ENCODE data around the gene ADM5.
"Not testable (repeated sequence)": the region's sequence is repeated elsewhere in the genome, so short reads cannot be mapped to it uniquely, and the experiment has no call there.

The ADM5 gene

DNA sequence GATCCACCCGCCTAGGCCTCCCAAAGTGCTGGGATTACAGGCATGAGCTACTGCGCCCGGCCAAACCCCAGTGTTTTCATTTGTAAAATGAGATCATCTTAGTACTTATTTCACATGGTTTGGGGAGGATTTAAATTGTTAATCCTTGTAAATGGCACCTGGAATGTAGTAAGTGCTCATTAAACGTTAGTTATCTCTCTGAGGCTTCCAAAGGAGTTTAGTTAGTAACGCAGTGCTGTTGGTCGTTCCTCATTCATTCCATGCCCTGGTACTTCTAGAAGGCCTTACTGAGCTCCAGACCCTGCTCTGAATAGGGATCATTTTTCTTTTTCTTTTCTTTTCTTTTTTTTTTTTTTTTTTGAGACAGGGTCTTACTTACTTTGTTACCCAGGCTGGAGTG, 6.7 kb downstream of the ADM5 start:
- H3K27ac Mint-ChIP-seq: no peak overlapping the region
- no peaks in the 10 kb centered on the region for H3K9me3 Mint-ChIP-seq
- H3K4me3 Mint-ChIP-seq: no peak overlapping the region
- H3K4me1 Mint-ChIP-seq (ENCODE audit: low read depth): peaks cover 3% of the 10 kb centered on the region
- peaks cover 4% of the 10 kb centered on the region for H3K27me3 Mint-ChIP-seq (ENCODE audit: low read depth)
- H3K36me3 Mint-ChIP-seq (ENCODE audit: low read depth): no peaks in the 10 kb centered on the region

DNA sequence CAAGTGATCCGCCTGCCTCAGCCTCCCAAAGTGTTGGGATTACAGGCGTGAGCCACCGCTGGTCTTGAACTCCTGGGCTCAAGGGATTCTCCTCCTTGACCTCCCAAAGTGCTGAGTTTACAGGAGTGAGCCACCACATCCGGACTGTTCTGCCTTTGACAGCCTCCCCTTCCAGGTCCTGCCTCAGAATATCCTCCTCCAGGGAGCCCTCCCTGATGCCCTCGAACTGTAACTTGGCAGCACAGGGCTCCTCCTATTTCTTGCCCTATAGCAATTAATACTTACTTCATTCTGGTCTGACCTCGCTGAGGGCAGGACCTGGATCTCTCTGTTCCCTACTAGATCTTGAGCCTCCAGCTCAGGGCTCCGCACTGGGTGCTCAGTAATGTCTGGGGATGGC, 7.5 kb downstream of the ADM5 start:
- Mint-ChIP-seq H3K4me1 (ENCODE audit: low read depth) (no peaks in the 10 kb centered on the region), H3K27ac (no peak overlapping the region), H3K4me3 (no peak overlapping the region), H3K36me3 (ENCODE audit: low read depth) (no peaks in the 10 kb centered on the region), H3K27me3 (ENCODE audit: low read depth) (peaks cover 4% of the 10 kb centered on the region), H3K9me3 (no peaks in the 10 kb centered on the region)

GRCh38 chr19:49699364-49699763, 10.0 kb downstream of the ADM5 start:
- no peaks in the 10 kb centered on the region for H3K27me3 Mint-ChIP-seq (ENCODE audit: low read depth)
- no peaks in the 10 kb centered on the region for H3K36me3 Mint-ChIP-seq (ENCODE audit: low read depth)
- no peak overlapping the region for H3K4me3 Mint-ChIP-seq
- no peak overlapping the region for H3K27ac Mint-ChIP-seq
- no peaks in the 10 kb centered on the region for H3K4me1 Mint-ChIP-seq (ENCODE audit: low read depth)
- H3K9me3 Mint-ChIP-seq: no peaks in the 10 kb centered on the region

GRCh38 chr19:49700563-49700962, 11.2 kb downstream of the ADM5 start:
- H3K9me3 Mint-ChIP-seq: no peaks in the 10 kb centered on the region
- no peak overlapping the region for H3K27ac Mint-ChIP-seq
- H3K4me3 Mint-ChIP-seq: no peak overlapping the region
- H3K36me3 Mint-ChIP-seq (ENCODE audit: low read depth): no peaks in the 10 kb centered on the region
- no peaks in the 10 kb centered on the region for H3K4me1 Mint-ChIP-seq (ENCODE audit: low read depth)
- no peaks in the 10 kb centered on the region for H3K27me3 Mint-ChIP-seq (ENCODE audit: low read depth)

GRCh38 chr19:49701271-49701786, 11.9 kb downstream of the ADM5 start:
- Mint-ChIP-seq H3K27ac (no peak overlapping the region), H3K4me3 (no peak overlapping the region), H3K9me3 (no peaks in the 10 kb centered on the region), H3K4me1 (ENCODE audit: low read depth) (no peaks in the 10 kb centered on the region), H3K27me3 (ENCODE audit: low read depth) (no peaks in the 10 kb centered on the region), H3K36me3 (ENCODE audit: low read depth) (no peaks in the 10 kb centered on the region)

GRCh38 chr19:49704888-49705642, 15.7 kb downstream of the ADM5 start:
- Mint-ChIP-seq H3K27ac (no peak overlapping the region), H3K36me3 (ENCODE audit: low read depth) (no peaks in the 10 kb centered on the region), H3K4me3 (no peak overlapping the region), H3K4me1 (ENCODE audit: low read depth) (no peaks in the 10 kb centered on the region), H3K9me3 (no peaks in the 10 kb centered on the region), H3K27me3 (ENCODE audit: low read depth) (no peaks in the 10 kb centered on the region)

GRCh38 chr19:49705919-49706318, 16.5 kb downstream of the ADM5 start:
- H3K4me3 Mint-ChIP-seq: no peak overlapping the region
- no peaks in the 10 kb centered on the region for H3K27me3 Mint-ChIP-seq (ENCODE audit: low read depth)
- H3K27ac Mint-ChIP-seq: no peak overlapping the region
- H3K4me1 Mint-ChIP-seq (ENCODE audit: low read depth): no peaks in the 10 kb centered on the region
- no peaks in the 10 kb centered on the region for H3K9me3 Mint-ChIP-seq
- no peaks in the 10 kb centered on the region for H3K36me3 Mint-ChIP-seq (ENCODE audit: low read depth)

- Mint-ChIP-seq H3K9me3 (no peaks in the 10 kb centered on the region), H3K4me3 (no peak overlapping the region), H3K4me1 (ENCODE audit: low read depth) (no peaks in the 10 kb centered on the region), H3K27me3 (ENCODE audit: low read depth) (no peaks in the 10 kb centered on the region), H3K27ac (no peak overlapping the region), H3K36me3 (ENCODE audit: low read depth) (no peaks in the 10 kb centered on the region)
Measured at GRCh38 chr19:49710372-49710951, 21.1 kb downstream of the ADM5 start.

- no peak overlapping the region for H3K4me3 Mint-ChIP-seq
- H3K4me1 Mint-ChIP-seq (ENCODE audit: low read depth): peaks cover 7% of the 10 kb centered on the region
- no peaks in the 10 kb centered on the region for H3K9me3 Mint-ChIP-seq
- H3K27ac Mint-ChIP-seq: no peak overlapping the region
- H3K36me3 Mint-ChIP-seq (ENCODE audit: low read depth): no peaks in the 10 kb centered on the region
- no peaks in the 10 kb centered on the region for H3K27me3 Mint-ChIP-seq (ENCODE audit: low read depth)
Measured at GRCh38 chr19:49712397-49712859, 23.0 kb downstream of the ADM5 start.

GRCh38 chr19:49713236-49713845, 23.9 kb downstream of the ADM5 start:
- Mint-ChIP-seq H3K27me3 (ENCODE audit: low read depth) (no peaks in the 10 kb centered on the region), H3K36me3 (ENCODE audit: low read depth) (peaks cover 1% of the 10 kb centered on the region), H3K9me3 (no peaks in the 10 kb centered on the region), H3K4me3 (no peak overlapping the region), H3K4me1 (ENCODE audit: low read depth) (peaks cover 10% of the 10 kb centered on the region), H3K27ac (no peak overlapping the region)

DNA sequence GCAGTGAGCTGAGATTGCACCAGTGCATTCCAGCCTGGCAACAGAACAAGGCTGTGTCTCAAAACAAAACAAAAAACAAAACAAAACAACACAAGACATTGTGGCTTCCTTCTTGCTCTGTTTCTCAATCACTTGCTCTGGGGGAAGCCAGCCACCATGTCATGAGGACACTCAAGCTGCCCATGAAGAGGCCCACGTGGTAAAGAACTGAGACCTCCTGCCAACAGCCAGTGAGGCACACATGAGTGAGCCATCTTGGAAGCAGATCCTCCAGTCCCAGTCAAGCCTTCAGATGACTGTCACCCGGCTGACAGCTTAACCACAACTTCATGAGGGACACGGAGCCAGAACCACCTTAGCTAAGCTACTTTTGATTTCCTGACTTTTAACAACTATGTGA, 26.8 kb downstream of the ADM5 start:
- Mint-ChIP-seq H3K4me3 (no peak overlapping the region), H3K9me3 (no peaks in the 10 kb centered on the region), H3K27ac (no peak overlapping the region), H3K4me1 (ENCODE audit: low read depth) (peaks cover 10% of the 10 kb centered on the region), H3K36me3 (ENCODE audit: low read depth) (peaks cover 1% of the 10 kb centered on the region), H3K27me3 (ENCODE audit: low read depth) (no peaks in the 10 kb centered on the region)

DNA sequence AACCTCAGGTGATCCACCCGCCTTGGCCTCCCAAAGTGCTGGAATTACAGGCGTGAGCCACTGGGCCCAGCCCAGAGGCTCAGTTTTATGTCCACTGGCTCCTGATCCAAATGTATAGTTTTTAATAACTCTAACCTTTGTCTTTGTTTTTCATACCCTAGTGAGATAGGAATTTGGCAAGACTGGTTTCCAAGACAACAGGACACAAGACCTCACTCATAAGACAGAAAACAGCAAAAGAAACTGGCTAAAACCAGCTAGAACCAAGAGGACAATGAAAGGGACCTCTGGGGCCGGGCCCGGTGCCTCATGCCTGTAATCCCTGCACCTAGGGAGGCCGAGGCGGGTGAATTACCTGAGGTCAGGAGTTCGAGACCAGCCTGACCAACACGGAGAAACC, 29.1 kb downstream of the ADM5 start:
- Mint-ChIP-seq H3K27ac (no peak overlapping the region), H3K36me3 (ENCODE audit: low read depth) (peaks cover 1% of the 10 kb centered on the region), H3K9me3 (no peaks in the 10 kb centered on the region), H3K27me3 (ENCODE audit: low read depth) (no peaks in the 10 kb centered on the region), H3K4me3 (no peak overlapping the region), H3K4me1 (ENCODE audit: low read depth) (peaks cover 10% of the 10 kb centered on the region)

- Mint-ChIP-seq H3K27me3 (ENCODE audit: low read depth) (no peaks in the 10 kb centered on the region), H3K9me3 (no peaks in the 10 kb centered on the region), H3K36me3 (ENCODE audit: low read depth) (peaks cover 1% of the 10 kb centered on the region), H3K4me3 (no peak overlapping the region), H3K4me1 (ENCODE audit: low read depth) (peaks cover 10% of the 10 kb centered on the region), H3K27ac (no peak overlapping the region)
Measured at GRCh38 chr19:49718991-49719390, 29.6 kb downstream of the ADM5 start.

GRCh38 chr19:49719420-49719819, 30.0 kb downstream of the ADM5 start:
- H3K4me1 Mint-ChIP-seq (ENCODE audit: low read depth): peaks cover 10% of the 10 kb centered on the region
- not testable (repeated sequence) for H3K9me3 Mint-ChIP-seq; H3K27ac Mint-ChIP-seq; H3K4me3 Mint-ChIP-seq; H3K27me3 Mint-ChIP-seq (ENCODE audit: low read depth); H3K36me3 Mint-ChIP-seq (ENCODE audit: low read depth)
